ENCODE measurements around the gene MAP3K8. TPM values are rescaled to one million over a fixed set of nuclear protein-coding genes. Genes with fewer than 3 reads are reported as not detected.

MAP3K8 gene
- total and polyA plus RNA-seq, 2 of the 8 experiments (the other 6 are each of a cell fraction or from before 2014, with no cell fraction given) = 5.6 to 6.0 TPM

DNA sequence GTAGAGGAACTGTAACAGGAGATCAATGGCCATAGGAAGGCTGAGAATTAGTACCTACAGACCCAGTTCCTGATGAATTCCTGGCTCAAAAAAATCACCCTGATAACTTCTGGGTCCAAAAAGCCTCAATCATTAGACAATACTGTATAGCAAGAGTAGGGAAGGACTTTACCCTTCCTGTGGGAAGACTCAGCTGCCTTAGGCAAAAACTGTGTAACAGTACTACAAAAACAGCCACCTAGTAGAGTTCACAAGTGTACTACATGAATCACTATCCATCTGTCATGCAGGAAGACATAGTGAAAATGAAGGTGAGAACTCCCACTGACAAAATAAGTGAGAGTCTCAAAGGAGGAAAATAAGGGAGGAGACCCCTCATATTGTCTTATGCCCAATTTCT, 47.6 kb downstream of the MAP3K8 start:
- no peak overlapping the region for H4K5ac ChIP-seq (ENCODE audit: insufficient read length, low read depth, low read length)
- no peak overlapping the region for H2BK120ac ChIP-seq (replicated peaks; ENCODE audit: low read depth, low read length)
- H3K4me2 ChIP-seq (ENCODE audit: insufficient read depth in 1 of 2, low read depth in 2 of 2, low read length in 2 of 2) = no peak overlapping the region
- H3K79me1 ChIP-seq (ENCODE audit: low read depth, low read length) = no peaks in the 10 kb centered on the region
- ChIA-PET CTCF (ENCODE audit: partially characterized antibody) (no interaction called here), POLR2A (ENCODE audit: partially characterized antibody) (no interaction called here)
- no peak overlapping the region for H2BK5ac ChIP-seq (ENCODE audit: low read depth, low read length)
- TF ChIP-seq ZNF274 (IDR thresholded peaks at IDR 0.05; ENCODE audit: borderline replicate concordance, extremely low read depth, low read length) = peak; percentile 28; the same call in 1 of the 2 replicates
- no peak for TF ChIP-seq EP300 (IDR thresholded peaks at IDR 0.05; ENCODE audit: borderline replicate concordance in 1 of 2, low read depth in 2 of 2, low read length in 2 of 2)
- no peak for TF ChIP-seq TAF1 (IDR thresholded peaks at IDR 0.05; ENCODE audit: low read depth, low read length)
- no peak overlapping the region for H3K14ac ChIP-seq (ENCODE audit: insufficient read length)
- H2AFZ ChIP-seq (ENCODE audit: low read length) = no peak overlapping the region
- H3K9ac ChIP-seq (replicated peaks in 1 of 4; ENCODE audit: extremely low read depth in 1 of 4, low read depth in 3 of 4, low read length in 3 of 4) = no peak overlapping the region
- H3K79me2 ChIP-seq (ENCODE audit: control insufficient read depth in 1 of 2, insufficient read depth in 2 of 2, low read length in 2 of 2) = no peaks in the 10 kb centered on the region
- no peaks in the 10 kb centered on the region for H3K27me3 ChIP-seq (replicated peaks in 1 of 4; ENCODE audit: control insufficient read depth in 3 of 4, extremely low read depth in 1 of 4, insufficient read depth in 3 of 4, low read length in 3 of 4)
- DNase-seq (ENCODE audit: low read depth in 1 of 2, low spot score in 2 of 2) (no peak), FAIRE-seq (no peak)
- no peak overlapping the region for H3K4me3 ChIP-seq (ENCODE audit: extremely low read depth in 1 of 4, insufficient read depth in 2 of 4, low read depth in 3 of 4, low read length in 4 of 4)
- H2BK15ac ChIP-seq (ENCODE audit: low read length) = no peak overlapping the region
- no peak overlapping the region for H4K8ac ChIP-seq (ENCODE audit: extremely low read depth, insufficient read depth, low read length)
- no peak overlapping the region for H2BK20ac ChIP-seq (ENCODE audit: low read length)
- no peaks in the 10 kb centered on the region for H4K20me1 ChIP-seq (replicated peaks in 1 of 2; ENCODE audit: control insufficient read depth in 1 of 2, insufficient read depth in 2 of 2, low read length in 2 of 2)
- no peak overlapping the region for H3K56ac ChIP-seq (replicated peaks; ENCODE audit: insufficient read length, low read depth, low read length)
- no peak overlapping the region for H2BK12ac ChIP-seq (ENCODE audit: low read depth, low read length)
- no peak overlapping the region for H3K23ac ChIP-seq (ENCODE audit: insufficient read length)
- H3K4ac ChIP-seq (replicated peaks; ENCODE audit: insufficient read length, low read depth, low read length) = no peak overlapping the region
- no peaks in the 10 kb centered on the region for H3K36me3 ChIP-seq (ENCODE audit: control insufficient read depth in 2 of 4, insufficient read depth in 4 of 4, low read length in 3 of 4)
- no peak overlapping the region for H2AK5ac ChIP-seq (ENCODE audit: low read depth, low read length)
- no peak overlapping the region for H4K91ac ChIP-seq (replicated peaks; ENCODE audit: insufficient read length, low read length)
- H3K18ac ChIP-seq (ENCODE audit: extremely low read depth, low read length) = no peak overlapping the region
- no peaks in the 10 kb centered on the region for H3K4me1 ChIP-seq (replicated peaks in 1 of 4; ENCODE audit: control insufficient read depth in 3 of 4, insufficient read depth in 4 of 4, low read length in 3 of 4)
- no peaks in the 10 kb centered on the region for H3K23me2 ChIP-seq (ENCODE audit: low read depth, low read length)
- peaks cover 12 to 20% of the 10 kb centered on the region in 2 experiments for H3K9me3 ChIP-seq (ENCODE audit: insufficient read depth in 2 of 2, low read depth in 1 of 2, low read length in 1 of 2)
- H3K27ac ChIP-seq (ENCODE audit: low read depth, low read length) = no peak overlapping the region

All from H1 (cell line).